GM10248 (cell line): ENCODE data around the gene FAM237B.
"Not testable (repeated sequence)": the region's sequence is repeated elsewhere in the genome, so short reads cannot be mapped to it uniquely, and the experiment has no call there.

Experiments
- CTCF ChIA-PET: fragments of 300-600 bp; sonication (Branson Sonifier 250); formaldehyde crosslinking; extraction: SDS; loops from one replicate; lab custom pipeline; 2021; ENCODE audit warnings: antibody characterized with exemption; lab: Yijun Ruan, JAX
- POLR2A ChIA-PET: fragments of 350-650 bp; sonication (Branson Sonifier 250); formaldehyde crosslinking; extraction: SDS; loops from one replicate; lab custom pipeline; 2020; ENCODE audit warnings: antibody characterized with exemption; lab: Yijun Ruan, JAX
- DNase-seq: peaks from one replicate; pipeline ENCODE4 v3.0.0; 2012; ENCODE audit errors: extremely low spot score
- CTCF ChIP-seq: IDR thresholded peaks from 2 replicates; pipeline ENCODE4 v1.5.1; 2012; ENCODE audit warnings: mild to moderate bottlenecking, low read depth; ENCODE audit errors: extremely low read depth, missing control alignments, control extremely low read depth

FAM237B gene

GRCh38 chr7:90320801-90321494 is at the start of gene FAM237B:
TSS of gene FAM237B (minus strand) at chr7:90321304. CDS start at chr7:90319748, 1,556 bp downstream.
- ChIA-PET CTCF (interaction anchor here (1.3 to 1.7 kb wide), 4 partner anchors 8 to 110 kb away, joined by 3 to 5 read pairs (median 3); no protein-coding TSS in a partner anchor), POLR2A (no interaction called here)
- no peak for TF ChIP-seq CTCF
- DNase-seq, result no peak

- no peak for TF ChIP-seq CTCF
- ChIA-PET POLR2A (no interaction called here), CTCF (interaction anchor here (1.8 to 2.1 kb wide), 2 partner anchors 12 to 137 kb away, joined by 4 to 7 read pairs; no protein-coding TSS in a partner anchor)
- no peak for DNase-seq
These were observed 30.9 kb upstream of the FAM237B start for GRCh38 chr7:90351987-90352386.

GRCh38 chr7:90350032-90350431 is 28.9 kb upstream of the FAM237B start:
- CTCF ChIA-PET, result interaction anchor here (1.6 kb wide), 1 partner anchor 10 kb away, joined by 6 read pairs; no protein-coding TSS in a partner anchor
- POLR2A ChIA-PET, DNase-seq: not testable (repeated sequence)

- ChIA-PET POLR2A (no interaction called here), CTCF (interaction anchor here (1.6 kb wide), 1 partner anchor 106 kb away, joined by 3 read pairs; no protein-coding TSS in a partner anchor)
- TF ChIP-seq CTCF, result no peak
- DNase-seq, result no peak
These were observed 28.2 kb upstream of the FAM237B start for GRCh38 chr7:90349305-90349704.

GRCh38 chr7:90347759-90348158 is 26.7 kb upstream of the FAM237B start:
- no peak for TF ChIP-seq CTCF
- DNase-seq, result no peak
- POLR2A ChIA-PET, result no interaction called here
- CTCF ChIA-PET, result interaction anchor here (1.1 to 1.6 kb wide), 2 partner anchors 70 to 108 kb away, joined by 3 read pairs; no protein-coding TSS in a partner anchor

- DNase-seq, result peak; percentile 93
- TF ChIP-seq CTCF, result peak; percentile 85
- ChIA-PET CTCF (interaction anchor here (0.7 to 1.9 kb wide), 12 partner anchors 8 to 194 kb away, joined by 3 to 11 read pairs (median 4); partner anchors contain the start of gene CLDN12), POLR2A (no interaction called here)
These were observed 25.4 kb upstream of the FAM237B start, which contains the start of gene GTPBP10 for GRCh38 chr7:90346336-90347125. TSS of gene GTPBP10 (plus strand) at chr7:90346716. CDS start at chr7:90346742, 26 bp downstream.
